Posterior vena cava (tissue), 2 donors: ENCODE measurements around the gene PAQR8. TPM values are rescaled to one million over a fixed set of nuclear protein-coding genes. Genes with fewer than 3 reads are reported as not detected.
"Not testable (repeated sequence)": the region's sequence is repeated elsewhere in the genome, so short reads cannot be mapped to it uniquely, and the experiment has no call there.

ENCODE experiments used
- DNase-seq: peaks from one replicate; pipeline ENCODE4 v3.0.0-alpha.2; 2020; ENCODE audit warnings: low spot score
- intact Hi-C, 2 donors: fragments of 100-400 bp; cut with DNase I; formaldehyde crosslinking; loops; one replicate each; pipeline versions ENCODE4 v1.14.1 to v1.14.2; 2022 to 2023
- total RNA-seq, 2 donors: library from RNA; stranded (reverse); fragmentation: NEBNext Ultra II Directional; extraction: Animal tissue kit (Norgen Biotek cat#: 25700); gene quantifications; one replicate each; pipeline ENCODE4 v1.2.1, GENCODE V29; 2021
- donor health status: DM: yes; HTN: yes; CAD: no.
- donor health status: DM: yes; HTN: yes; CAD: no.

The PAQR8 gene
- total RNA-seq, 2 donors from 2014 or later = 3.9 TPM

DNA sequence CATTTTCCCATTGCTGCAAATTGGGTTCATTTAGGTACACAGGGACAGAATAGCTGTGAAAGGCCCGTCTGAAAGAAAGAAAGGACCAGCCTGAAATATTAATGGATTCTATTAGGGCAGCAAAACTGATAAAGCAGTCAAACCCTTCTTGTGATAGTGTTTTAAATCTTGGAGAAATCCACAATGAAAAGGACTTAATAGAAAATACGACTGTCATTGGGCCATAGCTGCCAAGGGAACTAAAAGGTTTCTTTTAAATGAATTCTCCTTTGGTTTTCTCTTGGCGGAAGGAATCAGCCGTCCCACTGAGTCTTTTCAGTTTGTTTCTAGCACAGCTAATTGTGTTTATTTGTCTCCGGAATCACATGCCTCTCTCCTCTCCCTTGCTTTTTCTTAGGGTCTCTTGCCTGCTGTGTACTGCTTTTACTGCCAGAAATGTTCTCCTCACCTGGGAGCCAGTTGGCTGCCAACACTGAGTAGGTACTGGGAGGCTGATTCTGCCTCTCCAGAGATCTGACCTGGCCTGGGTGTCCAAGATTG lies 11.3 kb downstream of the PAQR8 start:
- intact Hi-C loops = loop anchor here in 1 of 2 donors (5.0 kb wide), 1 partner anchor 1656 kb away; no protein-coding TSS in a partner anchor
- no peak for DNase-seq

DNA sequence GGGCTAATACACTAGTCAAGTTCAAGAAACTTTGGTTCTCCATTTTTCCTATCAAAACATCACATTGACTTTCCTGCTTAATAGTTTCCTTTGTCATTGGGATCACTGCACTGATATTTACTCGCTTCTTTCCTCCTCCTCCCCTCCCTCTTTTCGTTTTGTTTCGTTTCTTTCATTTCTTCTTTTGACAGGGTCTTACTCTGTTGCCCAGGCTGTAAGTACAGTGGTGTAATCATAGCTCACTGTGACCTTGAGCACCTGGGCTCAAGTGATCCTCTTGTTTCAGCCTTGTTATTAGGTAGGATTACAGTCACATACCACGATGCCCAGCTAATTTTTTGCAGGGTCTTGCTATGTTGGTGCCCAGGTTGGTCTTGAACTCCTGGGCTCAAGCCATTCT lies 12.3 kb downstream of the PAQR8 start:
- intact Hi-C loops = loop anchor here in 1 of 2 donors (5.0 kb wide), 1 partner anchor 1657 kb away; no protein-coding TSS in a partner anchor
- DNase-seq = no peak

GRCh38 chr6:52375780-52376556 lies 14.0 kb downstream of the PAQR8 start:
- intact Hi-C loops = no loop called here
- no peak for DNase-seq

- intact Hi-C loops = no loop called here
- no peak for DNase-seq
Measured at GRCh38 chr6:52376763-52377162, 14.8 kb downstream of the PAQR8 start.

- intact Hi-C loops = no loop called here
- no peak for DNase-seq
Measured at GRCh38 chr6:52377538-52378221, 15.7 kb downstream of the PAQR8 start.

- intact Hi-C loops = no loop called here
- no peak for DNase-seq
Measured at GRCh38 chr6:52381249-52381648, 19.3 kb downstream of the PAQR8 start.

- intact Hi-C loops = no loop called here
- no peak for DNase-seq
Measured at GRCh38 chr6:52384145-52384766, 22.3 kb downstream of the PAQR8 start.

- intact Hi-C loops = loop anchor here in 1 of 2 donors (5.0 kb wide), 1 partner anchor 88 kb away; no protein-coding TSS in a partner anchor
- no peak for DNase-seq
Measured at GRCh38 chr6:52385074-52385473, 23.1 kb downstream of the PAQR8 start.

- intact Hi-C loops = loop anchor here in 1 of 2 donors (5.0 kb wide), 1 partner anchor 91 kb away; no protein-coding TSS in a partner anchor
Measured at GRCh38 chr6:52388119-52388518, 26.2 kb downstream of the PAQR8 start.

GRCh38 chr6:52388790-52389189 lies 26.8 kb downstream of the PAQR8 start:
- DNase-seq = no peak
- intact Hi-C loops = loop anchor here in 1 of 2 donors (5.0 kb wide), 1 partner anchor 91 kb away; no protein-coding TSS in a partner anchor

More at GRCh38 chr6:52388119-52388518, 26.2 kb downstream of the PAQR8 start:
- not testable (repeated sequence) for DNase-seq

GRCh38 chr6:52389264-52389625 lies 27.3 kb downstream of the PAQR8 start:
- intact Hi-C loops = loop anchor here in 1 of 2 donors (5.0 kb wide), 1 partner anchor 92 kb away; no protein-coding TSS in a partner anchor
- no peak for DNase-seq

DNA sequence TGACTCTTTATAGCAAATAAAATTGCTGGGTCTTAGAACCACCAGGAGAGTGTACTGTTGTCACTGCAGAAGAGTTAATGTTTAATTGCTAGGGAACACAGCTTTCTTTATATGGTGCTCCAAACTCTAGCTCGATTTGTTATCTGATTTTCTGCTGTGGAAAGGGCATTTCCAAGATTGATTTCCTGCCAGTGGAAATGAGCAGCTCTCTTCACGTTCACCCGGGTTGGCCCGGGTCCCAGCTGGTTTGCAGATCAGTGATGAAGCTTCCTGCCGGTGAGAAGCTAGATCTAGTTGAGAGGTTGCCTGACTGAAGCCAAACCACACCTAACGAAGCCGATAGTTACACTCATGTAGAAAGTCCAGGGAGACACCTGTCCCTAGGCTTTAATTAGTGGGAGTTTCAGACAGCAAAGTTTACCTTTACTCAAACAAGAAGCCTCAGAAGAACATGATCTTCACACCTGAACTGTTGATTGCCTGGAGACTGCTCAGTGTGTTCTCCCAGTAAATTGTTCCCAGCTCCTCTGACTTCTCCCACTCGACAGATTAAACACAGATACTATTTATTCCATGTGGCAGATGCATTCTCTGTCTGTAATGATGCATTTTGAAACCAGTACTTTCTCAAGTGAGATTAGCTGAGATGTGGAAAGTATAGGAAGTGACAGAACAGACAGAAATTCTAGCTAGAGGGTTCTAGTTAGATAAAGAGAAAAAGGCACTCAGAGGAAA lies 27.8 kb downstream of the PAQR8 start:
- intact Hi-C loops = loop anchor here in 1 of 2 donors (5.0 kb wide), 1 partner anchor 92 kb away; no protein-coding TSS in a partner anchor
- no peak for DNase-seq

DNA sequence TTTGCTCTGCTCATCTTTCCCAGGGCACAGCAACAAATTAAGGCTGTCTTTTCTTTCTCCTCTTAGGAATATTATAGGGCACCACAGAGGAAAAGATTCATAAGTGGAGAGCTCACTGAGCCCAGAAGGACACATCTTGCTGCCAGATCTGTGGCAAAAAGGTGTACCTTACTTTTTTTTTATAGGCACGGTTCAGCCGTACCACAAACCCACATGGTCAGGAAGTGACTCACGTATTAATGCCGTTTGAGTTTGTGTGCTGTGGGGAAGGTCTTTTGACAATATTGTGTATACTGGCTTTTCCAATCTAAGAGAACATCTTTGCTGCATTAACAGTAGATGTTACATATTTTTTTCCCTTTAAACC lies 28.4 kb downstream of the PAQR8 start:
- intact Hi-C loops = no loop called here
- DNase-seq = no peak

DNA sequence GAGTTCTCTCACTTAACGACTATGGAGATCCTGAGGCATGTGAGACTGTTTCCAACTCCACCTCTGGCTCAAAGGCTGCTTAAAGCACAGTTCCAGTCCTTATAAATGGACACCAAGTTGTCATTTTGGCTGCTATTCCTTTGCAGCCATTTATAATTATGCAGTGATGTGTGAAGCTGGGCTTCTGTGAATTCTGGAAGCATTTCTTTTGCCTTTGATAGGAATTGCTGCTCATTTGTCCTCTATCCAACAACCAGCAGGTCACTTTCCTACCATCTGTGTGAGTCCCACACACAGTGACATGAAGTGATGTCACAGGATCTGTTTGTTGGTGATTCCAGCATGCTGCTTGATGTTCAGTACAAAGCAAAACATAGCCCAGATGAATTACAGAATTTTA lies 29.6 kb downstream of the PAQR8 start:
- intact Hi-C loops = no loop called here
- no peak for DNase-seq

DNA sequence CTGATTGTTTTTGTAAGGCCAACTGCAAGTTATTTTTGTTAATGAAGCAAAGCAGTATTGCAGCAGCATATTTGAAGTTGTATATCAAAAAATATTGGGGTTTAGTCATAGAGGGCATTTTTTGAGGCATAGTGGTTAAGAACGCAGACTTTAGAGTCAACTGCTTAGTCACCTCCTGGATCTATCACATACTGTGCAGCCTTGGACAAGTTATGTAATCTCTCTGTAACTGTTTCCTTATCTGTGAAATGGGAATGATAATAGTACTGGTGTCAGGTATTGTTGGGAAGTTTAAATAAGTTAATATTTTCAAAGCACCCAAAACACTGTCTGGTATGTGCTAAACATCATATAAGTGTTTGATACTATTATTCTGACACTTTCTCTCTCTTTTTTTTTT lies 31.0 kb downstream of the PAQR8 start:
- no peak for DNase-seq
- intact Hi-C loops = no loop called here

- intact Hi-C loops = no loop called here
- no peak for DNase-seq
Measured at GRCh38 chr6:52393780-52394179, 31.8 kb downstream of the PAQR8 start.

DNA sequence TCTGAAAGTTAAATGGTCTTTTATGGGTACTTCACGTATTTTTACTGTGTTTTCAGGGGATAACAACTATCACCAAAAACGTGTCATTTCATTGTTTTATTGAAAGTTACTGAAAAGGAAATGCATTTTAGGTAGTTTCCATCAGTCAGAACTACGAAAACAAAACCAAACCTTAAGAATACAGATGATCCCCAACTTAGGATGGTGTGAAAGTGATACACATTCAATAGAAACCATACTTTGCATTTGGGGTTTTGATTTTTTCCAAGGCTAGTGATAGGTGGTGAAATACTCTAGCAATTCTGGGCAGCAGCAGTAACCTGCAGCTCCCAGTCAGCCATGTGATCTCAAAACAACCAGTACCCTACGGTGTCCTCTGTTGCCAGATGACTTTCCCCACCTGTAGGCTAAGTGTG lies 32.3 kb downstream of the PAQR8 start:
- intact Hi-C loops = no loop called here
- DNase-seq = no peak

GRCh38 chr6:52395969-52396368 lies 34.0 kb downstream of the PAQR8 start:
- intact Hi-C loops = loop anchor here in 1 of 2 donors (5.0 kb wide), 1 partner anchor 99 kb away; no protein-coding TSS in a partner anchor
- no peak for DNase-seq
